HG03097 (cell line): ENCODE measurements around the gene INTS13.
"Not testable (repeated sequence)": the region's sequence is repeated elsewhere in the genome, so short reads cannot be mapped to it uniquely, and the experiment has no call there.

Source experiments
- ATAC-seq: cut with Tn5 transposase; IDR thresholded peaks from one replicate; pipeline ENCODE4 v1.9.1; 2021; ENCODE audit not compliant: unreplicated experiment, low FRiP score

The INTS13 gene

DNA sequence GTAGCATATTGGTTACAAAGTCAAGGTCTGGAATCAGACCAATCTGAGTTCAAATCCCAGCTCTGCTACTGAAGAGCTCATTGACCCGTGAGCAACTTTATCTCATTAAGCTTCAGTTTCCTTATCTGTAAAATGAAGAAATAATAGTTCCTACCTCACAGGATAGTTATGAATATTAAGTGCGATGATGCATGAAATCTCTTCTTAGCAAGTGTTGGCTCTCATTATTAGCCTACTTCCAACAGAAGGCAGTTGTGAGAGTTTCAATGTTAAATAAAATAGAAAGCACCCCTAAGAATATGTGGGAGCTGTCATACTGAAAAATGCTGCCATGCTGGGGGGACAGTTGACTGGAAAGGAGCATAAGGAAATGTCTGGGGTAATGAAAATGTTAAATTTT is 65.8 kb downstream of the INTS13 start:
- ATAC-seq, result no peak

DNA sequence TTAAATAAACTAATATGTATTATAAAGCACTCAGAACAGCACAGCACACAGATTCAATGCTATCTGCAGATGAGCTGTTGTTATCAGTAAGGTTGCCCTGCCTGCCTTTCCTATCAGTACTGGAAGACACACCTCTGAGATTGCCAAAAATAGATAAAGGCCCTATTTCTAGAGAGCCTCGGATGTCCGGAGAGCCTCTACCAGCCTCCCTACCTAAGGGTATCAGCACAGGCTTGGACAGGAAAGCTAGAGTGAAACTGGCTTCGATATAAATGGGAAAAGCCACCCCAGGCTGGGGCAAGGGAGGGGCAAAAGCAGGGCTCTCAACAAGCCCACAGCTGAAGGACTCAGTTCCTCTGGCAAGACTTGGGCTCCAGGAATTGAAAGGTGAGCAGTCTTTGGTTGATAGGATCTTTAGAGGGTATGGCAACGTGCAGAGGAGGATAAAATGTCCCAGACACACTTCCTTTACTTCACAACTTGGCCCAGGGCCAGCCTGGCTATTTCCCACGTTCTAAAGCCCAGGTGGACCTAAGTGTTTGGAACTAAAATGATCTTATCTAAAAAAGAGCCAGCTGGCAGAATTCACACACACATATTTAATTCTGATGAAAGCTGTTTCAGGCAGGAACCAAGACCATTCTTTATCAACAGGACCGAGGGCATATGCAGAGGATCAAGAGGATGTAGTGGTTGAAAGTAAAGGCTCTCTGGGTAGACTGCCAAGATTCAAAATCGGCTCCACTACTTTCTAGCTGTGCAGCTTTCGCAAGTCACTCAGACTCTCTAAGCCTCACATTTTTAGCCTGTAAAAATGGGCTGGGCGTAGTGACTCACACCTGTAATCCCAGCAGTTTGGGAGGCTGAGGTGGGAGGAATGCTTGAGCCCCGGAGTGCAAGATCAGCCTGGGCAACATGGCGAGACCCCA is 67.0 kb downstream of the INTS13 start:
- ATAC-seq, result no peak

DNA sequence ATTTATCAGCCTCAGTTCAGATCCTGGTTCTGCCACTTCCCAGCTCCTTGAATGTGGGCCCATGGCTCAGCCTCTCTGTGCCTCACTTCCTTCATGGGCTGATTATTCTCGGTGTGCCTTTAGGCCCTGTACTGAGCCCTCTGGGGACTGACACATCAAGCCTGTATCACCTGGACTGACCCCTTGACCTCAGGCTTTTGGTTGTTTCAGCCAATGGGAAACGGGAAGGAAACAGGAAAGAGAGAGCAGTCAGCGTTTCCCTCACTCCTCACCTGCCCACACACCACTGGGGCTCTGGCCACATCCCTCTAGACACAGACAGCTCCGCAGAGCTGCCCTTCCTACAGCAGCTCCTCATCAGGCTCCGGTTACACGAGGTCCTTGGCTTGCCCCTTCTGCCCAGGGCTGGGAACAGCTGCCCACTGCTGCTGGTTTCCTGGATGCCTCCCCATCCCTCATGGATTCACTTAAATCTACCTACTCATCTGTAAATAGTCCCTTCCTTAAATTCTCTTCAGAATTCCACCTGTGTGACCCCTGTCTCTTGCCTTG is 67.8 kb downstream of the INTS13 start:
- ATAC-seq, result no peak

DNA sequence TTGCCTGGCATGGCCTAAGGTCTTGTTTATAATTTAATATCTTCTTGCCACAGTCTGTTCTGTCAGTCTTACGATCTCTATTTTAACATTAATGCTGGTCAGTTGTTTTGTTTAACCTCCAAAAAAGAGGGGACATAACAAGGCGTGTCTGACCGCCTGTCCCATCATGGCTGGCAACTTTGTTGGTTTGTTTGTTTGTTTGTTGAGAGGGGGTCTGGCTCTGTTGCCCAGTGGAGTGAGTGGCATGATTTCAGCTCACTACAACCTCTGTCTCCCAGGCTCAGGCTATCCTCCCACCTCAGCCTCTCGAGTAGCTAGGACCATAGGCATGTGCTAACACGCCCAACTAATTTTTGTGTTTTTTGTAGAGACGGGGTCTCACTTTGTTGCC is 68.7 kb downstream of the INTS13 start:
- no peak for ATAC-seq

DNA sequence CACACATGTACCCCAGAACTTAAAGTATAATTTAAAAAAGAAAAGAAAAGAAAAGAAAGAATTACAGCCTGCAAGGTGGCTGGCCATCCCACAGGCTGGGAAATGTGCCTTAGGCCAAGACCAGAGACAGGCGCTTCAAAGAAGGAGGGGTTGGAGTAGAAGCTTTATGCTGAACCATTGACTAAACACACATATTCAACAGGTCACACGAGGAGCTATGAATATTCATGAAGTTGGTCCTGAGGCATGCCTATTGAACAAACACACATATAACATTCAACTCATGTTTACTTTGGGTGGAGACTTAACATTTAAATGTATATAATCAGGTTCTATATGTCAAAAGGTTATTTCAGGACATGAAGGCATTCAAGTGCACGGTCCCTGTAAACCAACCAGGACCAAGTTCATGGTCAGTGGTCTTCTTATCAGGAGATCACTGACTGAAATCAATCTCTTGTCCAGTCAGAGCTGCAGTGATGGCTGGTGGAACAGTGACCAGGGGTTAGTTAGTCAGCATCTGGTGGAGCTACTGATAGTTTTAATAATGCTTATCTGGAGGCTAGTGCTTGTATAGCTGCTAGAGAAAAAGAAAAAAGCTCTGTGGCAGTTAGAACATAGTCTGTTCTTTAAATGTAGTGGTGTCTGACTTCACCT is 69.2 kb downstream of the INTS13 start:
- no peak for ATAC-seq

DNA sequence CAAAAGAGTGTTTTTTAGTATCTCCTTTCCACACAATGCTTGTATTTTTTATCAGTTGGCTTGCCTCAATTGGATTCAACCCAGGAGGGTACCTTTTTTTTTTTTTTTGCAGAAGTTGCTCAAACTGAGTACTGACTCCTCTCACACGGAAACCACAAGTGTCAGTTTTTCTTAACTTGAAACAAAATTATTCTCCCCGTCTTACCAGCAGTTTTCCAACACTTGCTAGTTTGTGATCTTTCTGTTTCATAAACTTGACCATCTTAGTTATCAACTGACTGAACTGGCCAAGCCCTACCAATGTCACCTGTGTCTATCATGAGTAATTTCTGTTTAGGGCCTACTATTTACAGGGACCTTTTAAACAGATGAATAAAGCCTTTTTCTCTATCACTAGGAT is 70.7 kb downstream of the INTS13 start:
- ATAC-seq, result peak; percentile 59

DNA sequence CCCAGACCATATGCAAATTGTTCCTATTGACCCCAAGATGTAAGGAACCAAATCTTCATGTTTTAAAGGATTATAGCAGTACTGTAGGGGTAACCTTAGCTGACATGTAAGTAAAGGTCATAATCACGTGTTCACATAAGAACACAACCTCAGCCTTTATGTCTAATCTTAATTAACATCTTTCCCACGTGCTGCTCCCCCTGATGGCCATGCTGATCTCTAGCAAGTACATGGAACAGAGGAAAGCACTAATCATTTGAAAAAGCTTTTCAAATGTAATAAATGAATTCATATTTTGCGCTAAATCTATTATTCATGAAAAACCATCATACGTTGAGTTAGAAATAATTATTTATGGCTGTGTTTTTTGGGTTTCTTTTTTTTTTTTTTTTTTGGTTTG is 74.3 kb downstream of the INTS13 start:
- no peak for ATAC-seq

DNA sequence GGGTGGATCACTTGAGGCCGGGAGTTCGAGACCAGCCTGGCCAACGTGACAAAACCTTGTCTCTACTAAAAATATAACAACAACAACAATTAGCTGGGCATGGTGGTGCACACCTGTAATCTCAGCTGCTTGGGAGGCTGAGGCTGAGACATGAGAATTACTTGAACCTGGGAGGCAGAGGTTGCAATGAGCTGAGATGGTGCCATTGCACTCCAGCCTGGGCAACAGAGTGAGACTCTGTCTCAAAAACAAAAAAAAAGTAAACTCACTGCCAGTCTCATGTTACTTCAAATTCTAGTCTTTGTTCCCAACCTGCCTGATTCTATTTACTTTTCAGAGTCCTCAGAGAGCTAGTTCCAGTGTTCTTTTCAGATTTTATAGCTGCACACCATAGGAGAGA is 75.0 kb downstream of the INTS13 start:
- ATAC-seq, result not testable (repeated sequence)

DNA sequence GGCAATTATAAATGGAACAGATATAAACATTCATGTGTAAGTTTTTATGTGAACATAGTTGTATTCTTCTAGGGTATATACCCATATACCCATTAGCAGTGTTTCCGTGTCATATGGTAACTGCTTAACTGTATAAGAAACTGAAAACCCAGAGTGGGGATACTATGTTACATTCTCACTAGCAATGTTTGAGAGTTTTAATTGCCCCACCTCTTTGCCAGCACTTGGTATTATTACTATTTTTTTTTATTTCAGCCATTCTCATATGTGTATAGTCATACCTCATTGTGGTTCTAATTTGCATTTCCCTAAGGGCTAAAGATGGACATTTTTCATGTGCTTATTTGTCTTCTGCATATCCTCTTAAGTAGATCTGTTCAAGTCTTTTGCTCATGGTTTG is 76.1 kb downstream of the INTS13 start:
- ATAC-seq, result no peak

DNA sequence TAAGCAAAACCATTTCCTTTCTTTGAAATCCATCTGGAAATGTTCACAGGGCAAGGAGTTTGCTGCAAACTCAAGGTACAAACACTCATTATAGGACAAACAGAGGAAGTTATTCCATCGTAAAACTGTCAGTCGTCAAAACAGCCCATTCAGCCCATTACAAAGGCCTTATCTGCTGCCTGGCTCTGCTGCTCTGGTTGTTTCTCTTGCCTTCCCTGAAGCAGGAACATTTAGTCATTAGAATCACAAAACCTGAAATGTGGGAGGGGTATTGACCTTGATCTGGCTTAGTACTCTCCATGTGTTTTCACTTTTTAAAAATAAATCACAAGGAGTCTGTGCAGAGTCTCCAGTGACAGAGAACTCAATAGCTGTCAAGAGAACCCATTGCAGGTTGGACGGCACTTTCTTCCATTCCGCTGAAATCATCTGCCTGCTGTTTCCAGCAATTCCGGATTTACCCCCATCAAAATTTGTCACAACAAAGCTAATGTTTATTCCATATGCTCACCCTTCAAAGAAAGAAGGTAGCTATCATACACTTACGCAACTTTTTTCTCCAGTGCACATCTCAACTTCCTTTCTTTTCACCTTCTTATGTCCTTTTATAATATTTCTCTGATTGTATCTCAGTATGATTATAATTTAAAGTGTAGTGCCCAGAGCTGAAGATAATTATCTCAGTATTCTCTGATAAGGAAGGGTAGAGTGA is 80.2 kb downstream of the INTS13 start:
- ATAC-seq, result no peak

DNA sequence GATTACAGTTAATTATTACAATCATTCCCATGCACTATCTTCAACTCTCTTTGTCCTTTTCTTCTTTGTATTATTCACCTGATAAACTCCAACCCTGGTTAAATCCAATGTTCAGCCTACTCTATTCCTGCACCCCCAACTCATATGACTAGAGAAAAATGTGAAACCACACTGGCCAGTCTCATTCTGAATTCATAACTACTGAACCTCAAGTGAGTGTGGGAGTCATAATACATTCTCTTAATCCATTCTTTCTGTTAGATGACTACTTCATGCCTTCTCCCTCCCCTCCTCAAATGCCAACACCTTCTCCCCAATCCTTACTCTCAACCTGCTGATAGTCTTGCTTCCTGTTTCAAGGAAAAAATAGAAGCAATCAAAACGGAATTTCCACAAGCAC is 82.4 kb downstream of the INTS13 start:
- ATAC-seq, result no peak
